ENCODE measurements around the gene TARBP2. TPM values are rescaled to one million over a fixed set of nuclear protein-coding genes. Genes with fewer than 3 reads are reported as not detected.
A peak's percentile ranks its signal among the peaks of the same experiment; 100 is the strongest.

Gene TARBP2, protein sequence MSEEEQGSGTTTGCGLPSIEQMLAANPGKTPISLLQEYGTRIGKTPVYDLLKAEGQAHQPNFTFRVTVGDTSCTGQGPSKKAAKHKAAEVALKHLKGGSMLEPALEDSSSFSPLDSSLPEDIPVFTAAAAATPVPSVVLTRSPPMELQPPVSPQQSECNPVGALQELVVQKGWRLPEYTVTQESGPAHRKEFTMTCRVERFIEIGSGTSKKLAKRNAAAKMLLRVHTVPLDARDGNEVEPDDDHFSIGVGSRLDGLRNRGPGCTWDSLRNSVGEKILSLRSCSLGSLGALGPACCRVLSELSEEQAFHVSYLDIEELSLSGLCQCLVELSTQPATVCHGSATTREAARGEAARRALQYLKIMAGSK
- 10 to 100 TPM; 12.5 to 15.3 TPM for total RNA-seq
- long read RNA-seq, transcript TARBP2-201 (9 exons, 1,867 nt), result major isoform, 5 of 13 reads
- long read RNA-seq, partial matches to known transcripts, result 4 of 13 reads
- long read RNA-seq, other reads (novel, unspliced or antisense), result 4 of 13 reads

DNA sequence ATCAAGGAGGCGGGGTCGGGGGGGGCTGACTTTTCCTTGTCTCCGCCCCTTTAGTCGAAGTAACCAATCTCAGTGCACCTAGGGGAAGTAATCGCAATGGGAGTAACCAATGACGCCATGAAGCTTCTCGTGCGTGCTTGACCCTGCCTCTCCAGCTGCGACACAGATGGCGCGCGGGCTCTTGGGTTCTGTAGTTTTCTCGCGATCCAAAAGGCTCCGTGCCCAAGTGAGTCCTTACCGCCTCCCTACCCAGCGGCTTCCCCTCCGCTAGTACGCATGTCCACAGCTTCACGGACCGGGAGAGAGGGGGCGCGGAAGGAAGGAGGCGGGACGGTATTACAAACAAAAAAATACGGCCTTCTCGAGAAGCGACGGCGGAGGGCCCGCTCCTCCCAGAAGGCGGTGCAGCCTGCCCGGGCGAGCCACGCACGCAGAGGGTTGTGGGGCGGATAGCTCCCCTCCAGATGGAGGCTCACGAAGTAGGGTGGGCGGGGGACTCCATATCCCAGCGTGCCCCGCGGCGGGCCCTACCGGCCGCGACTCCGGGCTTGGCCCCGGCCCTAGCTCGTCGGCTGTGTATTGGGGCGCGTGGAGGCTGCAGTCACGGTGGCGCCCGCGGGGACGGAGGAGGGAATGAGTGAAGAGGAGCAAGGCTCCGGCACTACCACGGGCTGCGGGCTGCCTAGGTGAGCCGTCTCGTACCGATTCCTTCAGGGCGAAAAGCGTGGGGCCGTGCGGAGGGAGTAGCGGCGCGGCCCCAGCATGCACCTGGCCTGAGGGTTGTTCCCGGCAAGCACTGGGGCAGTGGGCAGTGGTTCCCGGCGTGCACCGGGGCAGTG is at the start of gene TARBP2:
TARBP2 (plus strand) TSS at position 508 of the 839 bp plus-strand sequence; CDS start at position 634, 126 bp downstream.
- intact Hi-C loops (cut with DNase I), result loop anchor here in 1 of 2 donors (5.0 to 10.0 kb wide), 2 partner anchors 49 to 176 kb away; partner anchors contain the start of genes AAAS and PCBP2
- DNase-seq (peak; percentile 98), ATAC-seq (peak; percentile 84 to 88)

DNA sequence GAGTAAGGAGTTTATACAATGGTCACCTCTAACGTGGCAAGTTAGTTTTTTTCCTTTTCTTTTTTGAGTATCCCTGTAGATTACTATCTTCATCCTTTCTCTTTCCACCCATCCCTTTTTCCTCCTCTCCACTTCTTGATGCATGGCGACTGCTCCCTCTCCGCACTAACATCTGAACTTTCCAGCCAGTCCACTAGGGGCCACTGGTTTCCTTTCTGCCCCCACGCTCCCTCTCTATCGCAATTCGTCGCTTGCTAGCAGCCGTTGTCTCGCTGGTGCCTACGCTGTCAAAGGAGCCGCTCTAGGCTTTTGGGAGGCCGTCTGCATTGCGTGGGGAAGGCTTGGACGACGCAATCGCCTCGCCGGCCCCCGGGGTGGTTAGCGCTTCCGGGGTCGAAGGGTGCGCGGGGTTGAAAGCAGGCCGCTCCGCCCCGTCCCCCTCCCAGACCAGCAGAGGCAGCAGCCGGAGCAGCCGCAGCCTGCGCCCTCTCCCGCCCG is 49.4 kb upstream of the TARBP2 start, which contains the start of gene PCBP2:
PCBP2 (plus strand) TSS at position 442 of the 498 bp plus-strand sequence. CDS start 2,699 bp downstream, outside the sequence.
- DNase-seq, result peak; percentile 98
- ATAC-seq, result peak; percentile 97 to 98
- intact Hi-C loops (cut with DNase I), result loop anchor here in 1 of 2 donors (5.0 kb wide), 1 partner anchor 51 kb away; the partner anchor contains the start of gene TARBP2

DNA sequence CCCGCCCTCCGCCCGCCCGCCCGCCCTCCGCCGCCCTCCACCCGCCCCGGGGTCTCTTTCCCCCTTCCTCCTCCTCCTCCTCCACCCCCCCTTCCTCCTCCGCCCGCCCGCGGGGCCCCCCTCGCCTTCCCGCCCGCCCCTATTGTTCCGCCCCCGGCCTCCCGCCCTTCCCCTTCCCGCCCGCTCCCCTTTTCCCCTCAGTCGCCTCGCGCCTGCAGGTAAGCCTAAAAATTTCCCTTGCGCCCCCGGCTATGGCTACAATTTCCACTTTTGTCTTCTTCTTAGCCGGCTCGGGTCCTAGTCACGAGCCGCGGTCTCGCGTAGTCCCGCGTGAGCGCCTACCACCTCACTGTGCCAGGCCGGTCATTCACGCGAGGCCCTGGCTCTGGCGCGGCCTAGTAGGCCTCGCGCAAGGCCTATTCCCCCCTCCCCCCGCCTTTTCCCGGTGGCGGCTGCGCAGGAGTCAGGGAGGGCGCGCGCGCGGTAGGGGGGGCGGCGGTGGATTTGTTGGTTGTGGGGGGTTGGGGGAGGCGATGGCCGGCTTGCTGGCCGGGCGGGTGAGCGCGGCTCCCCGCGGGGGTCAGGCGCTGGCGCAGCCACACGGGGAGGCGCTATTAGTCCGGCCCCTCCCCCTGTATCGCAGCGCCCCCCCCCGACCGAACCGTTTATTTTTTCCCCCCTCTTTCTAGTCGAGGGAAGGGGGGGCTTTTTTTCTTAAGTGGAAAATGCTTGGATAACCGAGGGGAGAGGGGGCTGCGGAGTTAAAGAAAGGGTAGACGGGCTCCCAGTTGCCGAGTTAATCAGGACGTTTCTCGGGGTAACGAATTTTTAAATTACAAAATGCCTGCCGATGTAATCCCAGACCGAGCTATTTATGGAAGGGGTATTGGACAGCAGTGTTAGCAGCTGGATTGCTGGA is 48.7 kb upstream of the TARBP2 start:
- intact Hi-C loops (cut with DNase I), result loop anchor here in 1 of 2 donors (5.0 kb wide), 1 partner anchor 50 kb away; the partner anchor contains the start of gene TARBP2

DNA sequence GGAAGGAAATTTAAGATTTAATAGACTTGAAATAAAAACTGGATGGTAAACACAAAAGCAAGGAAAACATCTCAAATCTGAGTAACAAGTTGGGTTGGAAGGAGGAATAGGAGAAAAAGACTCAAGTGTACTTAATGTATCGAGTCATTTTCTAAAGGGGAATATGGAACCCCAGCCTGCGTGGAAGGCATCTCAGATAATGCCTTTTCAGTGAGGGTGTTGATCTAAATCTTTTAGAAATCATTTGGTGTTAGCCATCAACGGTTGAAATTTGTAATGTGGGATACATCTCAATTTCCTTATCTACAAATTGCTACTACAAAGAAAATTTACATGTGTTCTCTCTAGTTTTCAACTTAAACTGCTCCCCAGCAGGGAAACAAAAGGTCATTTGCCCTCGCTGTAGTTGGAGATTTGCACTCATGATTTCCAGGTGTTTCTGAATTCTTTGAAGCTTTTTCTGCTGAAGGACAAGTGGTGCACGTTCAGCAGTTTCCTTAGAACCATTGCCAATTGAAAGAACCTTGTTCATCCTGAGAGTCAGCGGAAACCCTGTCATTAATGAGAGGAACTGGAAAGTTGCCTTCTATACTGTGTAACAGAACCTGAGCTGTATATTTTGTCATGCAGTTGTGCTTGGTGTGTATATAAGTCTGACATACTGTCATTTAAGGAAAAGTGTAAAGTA is 47.0 kb upstream of the TARBP2 start:
- ATAC-seq, result no peak
- intact Hi-C loops (cut with DNase I), result loop anchor here in 1 of 2 donors (5.0 kb wide), 1 partner anchor 48 kb away; the partner anchor contains the start of gene TARBP2
- DNase-seq, result no peak

More for the DNA sequence above, 48.7 kb upstream of the TARBP2 start:
- DNase-seq (peak; percentile 92), ATAC-seq (peak; percentile 86 to 87)

DNA sequence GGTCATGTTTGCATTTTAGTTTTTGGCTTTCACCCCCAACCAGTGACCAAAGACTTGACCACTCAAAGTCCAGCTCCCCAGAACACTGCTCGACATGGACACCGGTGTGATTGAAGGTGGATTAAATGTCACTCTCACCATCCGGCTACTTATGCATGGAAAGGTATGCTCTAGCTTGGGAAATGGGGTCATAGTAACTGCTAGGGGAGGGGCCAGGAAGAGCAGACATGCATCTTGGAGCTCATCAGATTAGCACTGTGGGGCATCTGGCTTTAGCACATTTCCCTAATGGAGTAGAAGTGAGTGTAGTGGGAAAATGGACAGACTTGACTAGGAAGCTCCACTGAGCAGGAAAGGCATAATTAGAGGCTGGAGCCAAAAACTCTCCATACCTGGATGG is 46.4 kb upstream of the TARBP2 start:
- no peak for DNase-seq
- intact Hi-C loops (cut with DNase I), result loop anchor here in 1 of 2 donors (5.0 kb wide), 1 partner anchor 48 kb away; the partner anchor contains the start of gene TARBP2

DNA sequence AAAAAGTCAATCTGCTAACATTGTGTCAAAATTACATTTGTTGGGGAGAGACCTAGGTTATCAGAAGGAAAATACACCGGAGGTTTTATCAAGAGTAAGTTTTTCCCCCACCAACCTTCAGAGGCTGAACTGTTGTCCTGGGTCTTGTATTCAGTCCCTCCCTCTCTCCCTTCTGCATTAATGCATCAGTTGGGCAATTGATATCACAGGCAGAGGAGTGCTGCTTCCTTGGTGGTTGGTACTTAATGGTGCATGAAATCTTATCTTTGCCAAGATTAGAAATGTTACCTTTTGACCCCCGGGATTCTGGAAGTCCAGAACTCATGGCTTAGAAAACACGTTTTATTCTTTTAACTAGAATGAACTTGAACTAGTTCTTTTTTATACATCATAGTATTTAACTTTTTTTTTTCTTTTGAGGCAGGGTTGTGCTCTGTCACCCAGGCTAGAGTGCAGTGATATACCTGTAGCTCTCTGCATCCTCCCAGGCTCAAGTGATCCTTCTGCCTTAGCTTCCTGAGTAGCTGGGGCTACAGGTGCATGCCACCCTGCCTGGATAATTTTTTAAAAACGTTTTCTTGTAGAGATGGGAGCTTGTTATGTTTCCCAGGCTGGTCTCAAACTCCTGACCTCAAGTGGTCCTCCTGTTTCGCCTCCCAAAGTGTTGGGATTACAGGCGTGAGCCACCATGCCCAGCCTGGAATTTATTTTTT is 44.3 kb upstream of the TARBP2 start:
- ATAC-seq (no peak), DNase-seq (no peak)
- intact Hi-C loops (cut with DNase I), result no loop called here

More for the DNA sequence above, 46.4 kb upstream of the TARBP2 start:
- no peak for ATAC-seq

DNA sequence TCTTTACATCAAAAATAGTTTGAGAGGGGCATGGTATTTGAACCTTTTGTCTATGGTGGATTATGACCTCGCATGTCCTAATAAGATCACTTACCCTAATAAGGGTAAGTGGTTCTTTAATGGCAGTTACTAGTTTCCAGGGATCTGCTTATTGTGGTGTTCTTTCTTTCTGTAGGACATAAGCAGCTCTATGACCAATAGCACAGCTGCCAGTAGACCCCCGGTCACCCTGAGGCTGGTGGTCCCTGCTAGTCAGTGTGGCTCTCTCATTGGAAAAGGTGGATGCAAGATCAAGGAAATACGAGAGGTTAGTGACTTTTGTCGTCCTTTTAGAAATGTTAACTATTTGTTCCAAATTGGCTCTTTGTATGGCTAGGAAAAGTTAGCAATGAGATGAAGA is 42.0 kb upstream of the TARBP2 start:
- no peak for DNase-seq
- intact Hi-C loops (cut with DNase I), result no loop called here

DNA sequence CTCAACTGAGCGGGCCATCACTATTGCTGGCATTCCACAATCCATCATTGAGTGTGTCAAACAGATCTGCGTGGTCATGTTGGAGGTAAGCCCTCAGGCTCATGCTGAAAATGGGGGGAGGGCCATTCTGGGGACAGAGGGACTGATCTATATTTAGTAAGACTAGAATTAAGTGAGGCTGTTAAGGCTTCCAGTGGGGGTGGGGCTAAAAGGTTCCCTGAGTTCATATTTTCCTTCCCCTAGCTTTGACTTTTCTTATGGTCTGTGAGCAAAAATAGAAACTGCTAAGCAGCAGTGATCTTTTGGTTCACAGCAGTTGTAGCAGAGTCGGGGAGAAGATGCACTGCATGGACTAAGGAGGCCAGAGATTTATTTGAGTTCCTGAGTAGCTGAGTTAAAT is 40.0 kb upstream of the TARBP2 start:
- ATAC-seq (peak; percentile 60 to 70), DNase-seq (no peak)
- intact Hi-C loops (cut with DNase I), result no loop called here

More for the DNA sequence above, 42.0 kb upstream of the TARBP2 start:
- no peak for ATAC-seq

DNA sequence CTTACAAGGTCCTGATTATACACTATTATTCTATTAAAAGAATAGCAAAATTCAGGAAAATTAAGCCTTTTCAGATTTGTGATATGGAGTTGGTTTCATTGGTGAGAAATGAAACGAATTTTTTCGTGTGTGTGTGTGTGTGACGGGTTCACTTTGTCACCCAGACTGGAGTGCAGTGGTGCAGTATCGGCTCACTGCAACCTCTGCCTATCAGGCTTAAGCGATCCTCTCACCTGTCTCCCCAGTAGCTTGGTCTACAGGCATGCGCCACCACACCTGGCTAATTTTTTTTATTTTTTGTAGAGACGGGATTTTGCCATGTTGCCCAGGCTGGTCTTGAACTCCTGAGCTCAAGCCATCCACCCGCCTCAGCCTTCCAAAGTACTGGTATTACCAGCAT is 39.5 kb upstream of the TARBP2 start:
- intact Hi-C loops (cut with DNase I), result no loop called here
- ATAC-seq (no peak), DNase-seq (no peak)

DNA sequence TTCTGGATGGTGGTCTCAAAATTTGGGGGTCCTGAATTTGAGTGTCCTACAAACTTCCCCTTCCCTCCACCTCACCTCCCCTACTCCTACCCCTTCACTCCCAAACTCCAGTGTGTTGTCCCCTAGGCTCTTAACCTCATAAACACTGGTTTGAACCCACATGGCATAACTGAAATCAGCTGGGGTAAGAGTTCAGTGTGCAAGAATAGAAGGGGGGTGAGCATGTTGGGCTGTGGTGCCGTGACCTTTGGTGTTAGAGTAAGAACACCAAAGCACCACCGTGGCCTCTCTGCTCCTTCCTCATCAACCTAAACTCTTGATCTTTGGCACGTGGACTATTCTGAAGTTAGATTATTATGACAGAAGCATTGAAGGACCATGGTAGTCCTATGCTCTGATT is 38.1 kb upstream of the TARBP2 start:
- intact Hi-C loops (cut with DNase I), result no loop called here

DNA sequence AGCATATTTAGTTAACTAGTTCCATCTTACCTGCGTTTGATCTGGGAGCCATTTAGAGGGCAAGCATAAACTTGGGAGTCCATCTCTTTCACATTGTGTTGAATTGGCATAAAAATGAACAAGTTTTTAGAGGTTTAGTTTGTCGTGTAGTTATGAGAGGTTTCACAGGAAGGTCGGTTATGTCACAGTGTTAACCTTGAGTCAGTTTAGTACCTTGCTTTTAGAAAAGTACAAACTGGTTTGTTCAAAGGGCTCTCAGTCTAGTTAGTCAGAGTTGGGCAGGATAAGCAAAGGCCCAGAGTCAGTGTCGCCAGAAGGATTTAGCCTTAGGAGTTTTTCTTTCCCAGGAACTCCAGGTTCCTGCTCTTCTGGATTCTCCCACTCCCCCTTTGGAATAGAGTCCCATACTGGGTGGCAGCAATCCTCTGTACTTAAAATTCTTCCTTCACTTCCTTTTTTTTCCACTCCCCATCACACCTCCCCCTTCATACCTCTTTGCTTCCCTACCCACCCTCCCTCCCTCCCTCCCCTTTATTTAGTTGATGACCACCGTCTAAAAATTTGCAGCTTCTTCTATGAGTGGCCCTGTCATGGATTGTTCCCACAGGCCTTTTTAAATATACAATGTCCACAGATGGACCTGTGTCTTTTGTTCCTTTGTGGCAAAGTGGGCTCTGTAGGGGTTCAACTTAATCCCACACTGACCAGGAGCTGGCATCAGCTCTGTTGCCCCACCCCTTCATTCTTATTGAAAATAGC is 37.1 kb upstream of the TARBP2 start:
- no peak for ATAC-seq
- DNase-seq, result no peak
- intact Hi-C loops (cut with DNase I), result no loop called here

More for the DNA sequence above, 38.1 kb upstream of the TARBP2 start:
- DNase-seq, result no peak
- ATAC-seq, result no peak

DNA sequence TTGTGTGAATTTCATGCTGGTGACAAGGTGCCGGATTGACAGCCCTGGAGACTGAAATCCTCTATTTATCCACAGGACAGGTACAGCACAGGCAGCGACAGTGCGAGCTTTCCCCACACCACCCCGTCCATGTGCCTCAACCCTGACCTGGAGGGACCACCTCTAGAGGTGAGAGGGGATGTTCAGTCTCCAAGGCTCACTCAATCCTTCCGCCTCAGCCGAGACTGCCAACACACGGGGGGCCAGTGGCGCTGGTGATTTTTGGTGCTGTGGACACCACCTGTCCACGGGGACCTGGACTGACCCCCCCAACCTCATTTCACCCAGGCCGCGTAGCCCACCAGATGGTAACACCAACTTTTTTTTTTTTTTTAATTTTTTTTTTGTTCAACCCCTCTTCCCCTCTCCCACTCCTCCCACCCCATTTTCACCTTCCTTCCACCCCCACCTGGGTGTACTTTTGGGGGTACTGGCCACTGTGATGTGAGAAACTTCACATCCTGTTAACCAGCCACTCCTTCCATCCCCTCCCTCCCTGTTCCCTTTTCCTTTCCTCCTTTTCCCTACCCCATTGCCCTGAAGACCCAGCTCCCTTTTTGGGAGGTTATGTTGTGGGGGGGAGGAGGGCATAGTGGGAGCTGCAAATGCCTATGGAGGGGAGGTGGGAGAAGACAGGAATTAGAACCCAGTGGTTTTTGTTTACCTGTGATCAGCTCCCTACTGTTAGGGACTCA is 36.2 kb upstream of the TARBP2 start:
- intact Hi-C loops (cut with DNase I), result no loop called here
- DNase-seq, result no peak
- ATAC-seq, result no peak

DNA sequence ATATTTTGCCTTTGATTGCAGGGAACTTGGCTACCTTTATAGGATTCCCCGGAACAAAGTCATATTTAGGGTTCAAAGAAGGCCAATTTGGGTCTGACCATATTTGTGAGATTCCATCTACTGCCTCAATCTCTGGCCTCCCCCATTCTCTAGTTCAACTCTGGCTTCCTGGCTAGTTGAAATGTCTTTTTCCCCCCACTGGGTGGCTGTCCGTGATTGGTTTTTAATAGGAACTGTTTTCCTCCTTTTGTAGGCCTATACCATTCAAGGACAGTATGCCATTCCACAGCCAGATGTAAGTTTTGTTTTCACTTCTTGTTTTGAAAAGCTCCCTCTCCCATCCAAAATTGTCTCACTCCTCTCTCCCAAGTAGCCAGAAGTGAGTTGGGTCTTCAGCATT is 35.4 kb upstream of the TARBP2 start:
- intact Hi-C loops (cut with DNase I), result no loop called here
- DNase-seq (no peak), ATAC-seq (no peak)

DNA sequence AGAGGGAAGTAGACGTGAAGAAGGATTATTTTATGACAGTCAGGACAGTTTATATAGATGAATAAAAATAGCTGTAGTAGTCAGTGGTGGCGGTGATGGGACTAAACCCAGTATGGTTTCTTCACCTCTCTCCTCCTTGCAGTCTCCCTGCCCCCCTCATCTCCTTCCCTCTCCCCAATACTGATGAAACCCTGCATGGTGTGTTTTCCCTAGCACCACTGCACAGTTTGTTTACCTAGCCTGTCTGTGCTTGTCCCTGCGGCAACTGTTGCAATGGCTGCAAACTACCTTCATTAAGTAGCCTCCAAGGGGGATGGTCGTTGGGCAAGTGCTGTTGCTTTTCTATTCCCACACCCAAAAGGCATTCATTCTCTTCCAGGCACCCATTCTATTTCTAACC is 34.4 kb upstream of the TARBP2 start:
- DNase-seq (no peak), ATAC-seq (no peak)
- intact Hi-C loops (cut with DNase I), result no loop called here

DNA sequence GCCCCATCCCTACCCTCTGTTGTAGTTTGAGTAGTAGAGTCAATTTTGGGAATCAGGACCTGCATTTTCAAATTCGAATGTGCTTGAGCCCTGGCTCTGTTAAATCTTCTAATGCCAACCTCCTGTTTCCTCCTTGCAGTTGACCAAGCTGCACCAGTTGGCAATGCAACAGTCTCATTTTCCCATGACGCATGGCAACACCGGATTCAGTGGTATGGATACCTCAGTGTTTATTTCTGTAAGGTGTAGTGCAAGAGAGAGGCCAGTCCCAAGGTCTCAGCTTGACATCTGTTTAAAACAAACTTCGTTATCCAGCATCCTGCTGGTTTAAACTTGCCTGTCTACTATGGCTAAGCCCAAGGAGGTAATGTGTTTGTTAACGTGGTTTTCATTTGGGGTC is 34.0 kb upstream of the TARBP2 start:
- no peak for DNase-seq
- no peak for ATAC-seq
- intact Hi-C loops (cut with DNase I), result no loop called here

DNA sequence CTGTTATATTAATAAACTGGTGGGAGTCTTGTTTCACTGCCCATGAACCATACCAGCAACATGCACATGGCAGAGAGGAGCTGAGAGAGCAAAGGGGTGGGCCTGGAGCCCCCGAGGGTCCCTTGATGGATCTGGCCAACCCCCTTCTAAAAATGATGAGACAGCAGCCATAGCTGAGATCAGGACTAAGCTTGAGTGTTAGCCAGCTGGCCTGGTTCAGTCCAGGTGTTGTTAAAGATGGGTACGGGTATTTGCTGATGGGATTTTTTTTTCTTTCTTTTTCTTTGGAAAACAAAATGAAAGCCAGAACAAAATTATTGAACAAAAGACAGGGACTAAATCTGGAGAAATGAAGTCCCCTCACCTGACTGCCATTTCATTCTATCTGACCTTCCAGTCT is 33.2 kb upstream of the TARBP2 start:
- ATAC-seq (no peak), DNase-seq (no peak)
- intact Hi-C loops (cut with DNase I), result no loop called here
